Mucosa of rectum (tissue), 2 donors: ENCODE results near the gene UBTD2.
"Not testable (repeated sequence)": the region's sequence is repeated elsewhere in the genome, so short reads cannot be mapped to it uniquely, and the experiment has no call there.

ENCODE experiments used
- H3K27ac ChIP-seq, 2 donors: one replicate each; pipeline ENCODE4 v1.7.0; 2013; ENCODE audit warnings: inconsistent platforms in 2 of 2, low read depth in 2 of 2, low read length in 2 of 2
- H3K27me3 ChIP-seq, 2 donors: one replicate each; pipeline ENCODE4 v1.7.0; 2013; ENCODE audit warnings: low read length in 2 of 2; ENCODE audit not compliant: control insufficient read depth in 2 of 2, insufficient read depth in 2 of 2
- H3K36me3 ChIP-seq, 2 donors: one replicate each; pipeline ENCODE4 v1.7.0; 2013; ENCODE audit warnings: low read length in 2 of 2; ENCODE audit not compliant: control insufficient read depth in 2 of 2, insufficient read depth in 2 of 2
- H3K4me1 ChIP-seq, 2 donors: one replicate each; pipeline ENCODE4 v1.7.0; 2013; ENCODE audit warnings: low read length in 2 of 2, mild to moderate bottlenecking in 1 of 2; ENCODE audit not compliant: control insufficient read depth in 2 of 2, insufficient read depth in 2 of 2
- H3K4me3 ChIP-seq, 2 donors: one replicate each; pipeline ENCODE4 v1.7.0; 2013; ENCODE audit warnings: low read length in 2 of 2
- H3K9ac ChIP-seq, 2 donors: one replicate each; pipeline ENCODE4 v1.7.0; 2013; ENCODE audit warnings: low read length in 2 of 2, low read depth in 1 of 2, mild to moderate bottlenecking in 1 of 2
- H3K9me3 ChIP-seq, 2 donors: one replicate each; pipeline ENCODE4 v1.7.0; 2013; ENCODE audit warnings: low read length in 2 of 2; ENCODE audit not compliant: control insufficient read depth in 2 of 2
- donor health status: healthy.
- donor health status: Normal muscosa, but diverticular disease.

UBTD2 gene

GRCh38 chr5:172291837-172292236 is 8.3 kb upstream of the UBTD2 start:
- not testable (repeated sequence) for H3K36me3 ChIP-seq, H3K9me3 ChIP-seq, H3K4me3 ChIP-seq, H3K9ac ChIP-seq, H3K4me1 ChIP-seq, H3K27me3 ChIP-seq, H3K27ac ChIP-seq

DNA sequence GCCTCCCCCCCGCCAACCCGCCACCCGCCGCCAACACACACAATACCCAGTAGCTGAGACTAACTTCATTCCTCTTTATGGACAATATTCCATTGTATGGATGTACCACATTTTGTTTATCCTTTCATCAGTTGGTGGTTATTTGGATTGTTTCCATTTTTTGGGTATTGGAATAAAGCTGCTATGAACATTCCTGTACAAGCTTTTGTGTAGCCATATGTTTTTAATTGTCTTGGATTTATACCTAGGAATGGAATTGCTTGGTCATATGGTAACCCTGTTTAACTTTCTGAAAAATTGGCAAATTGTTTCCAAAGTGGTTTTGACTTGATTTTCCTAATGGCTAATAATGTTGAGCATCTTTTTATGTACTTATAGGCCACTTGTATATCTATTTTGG is 4.9 kb upstream of the UBTD2 start:
- Histone ChIP-seq H3K36me3 (no peaks in the 10 kb centered on the region), H3K9ac (no peak overlapping the region), H3K4me1 (peaks cover 2 to 3% of the 10 kb centered on the region in 2 donors), H3K27me3 (no peaks in the 10 kb centered on the region), H3K27ac (no peak overlapping the region), H3K4me3 (no peak overlapping the region), H3K9me3 (no peaks in the 10 kb centered on the region)

GRCh38 chr5:172287140-172287539 is 3.6 kb upstream of the UBTD2 start:
- not testable (repeated sequence) for H3K27ac ChIP-seq, H3K9me3 ChIP-seq, H3K9ac ChIP-seq, H3K4me1 ChIP-seq, H3K36me3 ChIP-seq, H3K27me3 ChIP-seq, H3K4me3 ChIP-seq

DNA sequence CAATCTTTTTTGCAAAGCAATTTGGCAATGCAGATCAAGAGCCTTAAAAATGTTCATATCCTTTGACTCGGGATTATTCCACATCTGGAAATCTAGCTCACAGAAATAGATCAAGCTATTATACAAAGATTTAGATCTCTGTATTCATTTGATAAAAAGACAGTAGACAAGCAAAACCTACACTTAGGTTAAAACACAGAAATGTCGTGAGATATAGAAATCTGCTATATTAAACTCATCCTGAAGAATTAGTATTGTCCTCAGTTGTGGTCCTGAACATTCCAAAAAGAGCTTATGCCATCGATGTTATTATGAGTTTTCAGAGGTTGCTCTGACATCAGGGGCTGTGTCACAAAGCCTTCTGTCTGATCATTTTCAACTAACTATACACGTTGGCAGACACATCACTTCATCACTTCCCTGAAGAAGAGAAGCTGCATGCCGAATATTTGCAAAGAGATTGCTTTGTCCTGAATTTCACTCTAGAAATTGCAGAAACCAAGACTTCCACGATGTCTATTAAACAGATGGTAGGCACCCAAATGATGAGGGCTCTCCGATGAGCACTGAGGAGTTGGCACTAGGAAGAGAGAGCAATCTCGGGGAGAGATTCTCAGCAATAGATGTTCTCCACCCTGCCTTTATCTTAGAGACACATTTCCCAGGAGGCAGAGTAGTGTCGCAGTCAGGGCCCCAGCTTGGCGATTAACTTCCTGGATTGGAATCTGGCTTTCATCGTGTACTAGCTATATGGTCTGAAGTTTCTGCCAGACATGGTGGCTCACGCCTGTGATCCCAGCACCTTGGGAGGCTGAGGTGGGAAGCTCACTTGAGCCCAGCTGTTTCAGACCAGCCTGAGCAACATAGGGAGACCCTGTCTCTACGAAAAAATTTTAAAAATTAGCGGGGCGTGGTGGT is 1.9 kb upstream of the UBTD2 start:
- Histone ChIP-seq H3K9ac (no peak overlapping the region), H3K4me3 (no peak overlapping the region), H3K36me3 (no peaks in the 10 kb centered on the region), H3K4me1 (peaks cover 11% of the 10 kb centered on the region in 2 donors), H3K27me3 (no peaks in the 10 kb centered on the region), H3K9me3 (no peaks in the 10 kb centered on the region), H3K27ac (no peak overlapping the region)

GRCh38 chr5:172284611-172284980 is 1.0 kb upstream of the UBTD2 start:
- Histone ChIP-seq H3K36me3 (no peaks in the 10 kb centered on the region), H3K9ac (peak overlapping the region; percentile 68 to 77), H3K9me3 (no peaks in the 10 kb centered on the region), H3K27ac (peak overlapping the region; percentile 67 to 74), H3K4me1 (peaks cover 11% of the 10 kb centered on the region in 2 donors), H3K27me3 (no peaks in the 10 kb centered on the region), H3K4me3 (peak overlapping the region; percentile 84 to 89)

DNA sequence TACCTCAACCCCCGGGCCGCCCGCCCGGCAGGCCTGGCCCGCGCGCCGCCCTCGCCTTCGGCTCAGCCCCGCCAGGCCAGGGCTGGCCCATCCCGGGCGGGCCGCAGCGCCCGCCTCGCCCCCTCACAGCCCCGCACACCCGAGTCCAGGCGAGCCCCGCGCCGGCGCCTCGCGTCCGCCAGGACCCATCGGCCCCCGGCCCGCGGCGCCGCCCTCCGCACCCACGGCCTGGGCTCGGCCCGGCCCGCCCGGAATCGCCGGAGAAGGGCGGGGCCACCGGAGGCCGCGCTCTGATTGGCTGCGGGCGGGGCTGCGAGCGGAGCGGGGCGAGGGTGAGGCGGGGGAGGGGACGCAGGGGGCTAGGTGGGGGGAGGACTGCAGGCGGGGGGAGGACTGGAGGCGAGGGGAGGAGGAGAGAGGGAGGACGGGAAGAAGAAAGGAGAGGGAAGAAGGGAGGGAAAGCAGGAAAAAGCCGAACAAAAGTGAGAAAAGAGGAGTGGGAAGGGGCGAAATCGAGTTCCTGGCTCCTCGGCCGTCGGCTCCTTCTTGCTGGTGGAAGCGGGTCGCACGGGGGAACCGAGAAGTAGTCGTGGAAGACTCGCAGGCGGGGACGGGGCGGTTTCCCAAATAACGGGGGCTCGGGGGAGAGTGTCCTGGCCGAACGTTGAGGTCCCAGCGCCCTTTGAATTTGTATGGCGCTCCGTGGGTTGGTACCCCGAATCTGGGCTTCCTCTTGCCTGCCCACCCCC is 472 bp upstream of the UBTD2 start:
- Histone ChIP-seq H3K27ac (peak overlapping the region; percentile 85 to 87), H3K36me3 (no peaks in the 10 kb centered on the region), H3K4me1 (peaks cover 11% of the 10 kb centered on the region in 2 donors), H3K9me3 (no peaks in the 10 kb centered on the region), H3K27me3 (no peaks in the 10 kb centered on the region), H3K4me3 (peak overlapping the region; percentile 84 to 89), H3K9ac (peak overlapping the region; percentile 68 to 88)

DNA sequence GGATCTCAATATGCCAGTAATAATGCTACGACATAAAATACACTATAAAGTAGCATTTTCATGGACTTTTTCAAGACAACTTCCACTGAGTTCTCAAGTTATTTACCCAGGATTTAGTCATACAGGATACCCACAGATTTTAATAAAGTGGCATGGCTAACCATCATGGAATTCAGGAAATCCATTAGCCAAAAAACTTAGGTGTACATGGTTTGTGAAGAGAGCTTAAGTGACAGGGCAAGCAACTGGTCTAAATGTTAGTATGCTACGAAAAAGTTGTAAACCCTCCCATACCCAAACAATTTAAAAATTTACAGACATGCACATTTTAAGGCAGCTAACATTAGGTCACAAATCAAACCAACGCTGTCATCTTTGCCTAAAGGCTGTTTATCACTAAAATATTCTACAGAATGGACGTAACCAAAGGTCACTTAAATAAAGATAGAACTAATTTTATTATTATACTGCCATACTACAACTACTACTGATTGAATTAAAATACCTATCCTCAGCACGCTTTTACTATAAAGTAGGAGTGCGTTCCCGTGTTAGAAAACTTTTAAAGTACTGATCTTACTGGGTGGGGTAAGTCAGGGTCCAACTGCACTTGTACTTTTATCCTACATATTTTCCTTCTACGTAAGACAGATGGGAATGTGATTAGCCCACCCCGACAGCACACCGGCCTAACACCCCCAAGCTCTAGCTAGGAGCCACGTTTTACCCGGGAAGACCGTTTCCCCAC is 1.1 kb downstream of the UBTD2 start:
- Histone ChIP-seq H3K36me3 (no peaks in the 10 kb centered on the region), H3K27ac (peak overlapping the region; percentile 85 to 87), H3K9ac (peak overlapping the region; percentile 72 to 88)

GRCh38 chr5:172281346-172281745 is 2.2 kb downstream of the UBTD2 start:
- no peaks in the 10 kb centered on the region for H3K9me3 ChIP-seq
- H3K9ac ChIP-seq = no peak overlapping the region
- H3K4me3 ChIP-seq = peak overlapping the region in 1 of 2 donors; percentile 43
- H3K27ac ChIP-seq = no peak overlapping the region
- H3K4me1 ChIP-seq = peaks cover 11% of the 10 kb centered on the region in 2 donors
- H3K36me3 ChIP-seq = no peaks in the 10 kb centered on the region
- H3K27me3 ChIP-seq = no peaks in the 10 kb centered on the region

More for the DNA sequence above, 1.1 kb downstream of the UBTD2 start:
- Histone ChIP-seq H3K9me3 (no peaks in the 10 kb centered on the region), H3K4me3 (peak overlapping the region; percentile 80 to 86), H3K4me1 (peaks cover 11% of the 10 kb centered on the region in 2 donors), H3K27me3 (no peaks in the 10 kb centered on the region)

GRCh38 chr5:172280929-172281328 is 2.6 kb downstream of the UBTD2 start:
- H3K36me3 ChIP-seq = no peaks in the 10 kb centered on the region
- no peak overlapping the region for H3K9ac ChIP-seq
- H3K4me1 ChIP-seq = peaks cover 11% of the 10 kb centered on the region in 2 donors
- no peaks in the 10 kb centered on the region for H3K9me3 ChIP-seq
- no peaks in the 10 kb centered on the region for H3K27me3 ChIP-seq
- no peak overlapping the region for H3K4me3 ChIP-seq
- H3K27ac ChIP-seq = no peak overlapping the region

DNA sequence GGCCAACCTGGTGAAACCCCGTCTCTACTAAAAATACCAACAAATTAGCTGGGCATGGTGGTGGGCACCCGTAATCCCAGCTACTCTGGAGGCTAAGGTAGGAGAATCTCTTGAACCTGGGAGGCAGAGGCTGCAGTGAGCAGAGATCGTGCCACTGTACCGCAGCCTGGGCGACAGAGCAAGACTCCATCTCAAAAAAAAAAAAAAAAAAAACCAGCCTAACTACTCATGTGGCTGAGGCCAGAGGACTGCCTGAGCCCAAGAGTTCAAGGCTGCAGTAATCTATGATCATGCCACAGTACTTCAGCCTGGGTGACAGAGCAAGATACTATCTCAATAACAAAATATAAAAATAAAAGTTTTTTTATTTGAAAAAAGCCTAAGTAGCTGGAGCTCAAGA is 3.2 kb downstream of the UBTD2 start:
- no peak overlapping the region for H3K9ac ChIP-seq
- no peaks in the 10 kb centered on the region for H3K36me3 ChIP-seq
- no peak overlapping the region for H3K27ac ChIP-seq
- H3K9me3 ChIP-seq = no peaks in the 10 kb centered on the region
- no peak overlapping the region for H3K4me3 ChIP-seq
- H3K4me1 ChIP-seq = peaks cover 11% of the 10 kb centered on the region in 2 donors
- H3K27me3 ChIP-seq = no peaks in the 10 kb centered on the region
